Calu3 (cell line): ENCODE measurements around the gene CASR. TPM values are rescaled to one million over a fixed set of nuclear protein-coding genes. Genes with fewer than 3 reads are reported as not detected.

Experiments used
- BruUV-seq: library from RNA; stranded (reverse); fragments of 400-500 nt; replicated peaks from 2 replicates; lab custom pipeline; 2021; lab: Mats Ljungman, UMichigan
- CTCF ChIA-PET: fragments of 300-600 bp; sonication (Branson Sonifier 250); formaldehyde crosslinking; loops from one replicate; lab custom pipeline; 2022; ENCODE audit warnings: antibody characterized with exemption; lab: Charles Lee
- DNase-seq: peaks from one replicate; pipeline ENCODE4 v3.0.0; 2022
- H3K27ac Mint-ChIP-seq: one replicate; pipeline ENCODE4 v1.8.0; 2022; ENCODE audit warnings: mixed read lengths; ENCODE audit not compliant: unreplicated experiment
- H3K27me3 Mint-ChIP-seq: one replicate; pipeline ENCODE4 v1.8.0; 2022; ENCODE audit warnings: mixed read lengths; ENCODE audit not compliant: unreplicated experiment
- H3K36me3 Mint-ChIP-seq: one replicate; pipeline ENCODE4 v1.8.0; 2022; ENCODE audit warnings: mild to moderate bottlenecking, moderate library complexity, mixed read lengths; ENCODE audit not compliant: insufficient read depth, unreplicated experiment
- H3K4me1 Mint-ChIP-seq: one replicate; pipeline ENCODE4 v1.8.0; 2022; ENCODE audit warnings: mild to moderate bottlenecking, low read depth, mixed read lengths; ENCODE audit not compliant: unreplicated experiment
- H3K4me3 Mint-ChIP-seq: one replicate; pipeline ENCODE4 v1.8.0; 2022; ENCODE audit warnings: mild to moderate bottlenecking, low read depth, moderate library complexity, mixed read lengths; ENCODE audit not compliant: unreplicated experiment
- H3K9me3 Mint-ChIP-seq: one replicate; pipeline ENCODE4 v1.8.0; 2022; ENCODE audit warnings: low read depth, mixed read lengths; ENCODE audit not compliant: unreplicated experiment
- intact Hi-C: fragments of 100-400 bp; cut with micrococcal nuclease; formaldehyde crosslinking; loops from one replicate; pipeline ENCODE4 v1.10.0; 2022; ENCODE audit not compliant: unreplicated experiment
- total RNA-seq: library from RNA; stranded (reverse); gene quantifications from 2 replicates; pipeline ENCODE4 v1.2.3, GENCODE V29; 2022
- TF ChIP-seq, protein P1 (sequence below): fragments of 200-600 bp; IDR thresholded peaks from one replicate; pipeline ENCODE4 v1.8.0; 2022; ENCODE audit warnings: antibody characterized with exemption; ENCODE audit not compliant: unreplicated experiment

The CASR gene
- total RNA-seq, 1 experiment from 2014 or later, result 2.3 TPM

DNA sequence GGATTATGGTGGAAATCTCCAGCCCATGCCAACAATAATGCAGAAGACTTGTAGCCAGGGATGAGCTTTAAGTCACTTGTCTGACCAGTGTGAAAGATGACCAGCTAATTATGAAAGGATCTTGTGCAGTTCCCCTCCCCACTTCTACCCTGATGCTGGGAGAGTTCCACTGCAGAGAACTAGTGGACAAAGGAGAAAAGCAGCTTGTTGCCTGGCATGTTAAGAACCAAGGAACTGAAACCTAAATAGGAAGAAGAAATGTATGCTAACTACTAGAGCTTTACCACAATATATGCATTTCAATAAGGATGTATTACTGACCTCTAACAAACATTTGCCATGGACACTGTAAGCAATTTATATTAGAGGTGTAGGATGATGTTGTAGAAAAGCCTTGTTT is 89.4 kb downstream of the CASR start:
- Mint-ChIP-seq H3K4me3 (no peak overlapping the region), H3K27ac (no peak overlapping the region), H3K36me3 (no peaks in the 10 kb centered on the region), H3K4me1 (no peaks in the 10 kb centered on the region), H3K9me3 (peaks cover 3% of the 10 kb centered on the region), H3K27me3 (no peaks in the 10 kb centered on the region)
- DNase-seq, result no peak
- intact Hi-C loops, result no loop called here
- CTCF ChIA-PET, result no interaction called here
- no TSS peak for BruUV-seq
- TF ChIP-seq, protein P1, sequence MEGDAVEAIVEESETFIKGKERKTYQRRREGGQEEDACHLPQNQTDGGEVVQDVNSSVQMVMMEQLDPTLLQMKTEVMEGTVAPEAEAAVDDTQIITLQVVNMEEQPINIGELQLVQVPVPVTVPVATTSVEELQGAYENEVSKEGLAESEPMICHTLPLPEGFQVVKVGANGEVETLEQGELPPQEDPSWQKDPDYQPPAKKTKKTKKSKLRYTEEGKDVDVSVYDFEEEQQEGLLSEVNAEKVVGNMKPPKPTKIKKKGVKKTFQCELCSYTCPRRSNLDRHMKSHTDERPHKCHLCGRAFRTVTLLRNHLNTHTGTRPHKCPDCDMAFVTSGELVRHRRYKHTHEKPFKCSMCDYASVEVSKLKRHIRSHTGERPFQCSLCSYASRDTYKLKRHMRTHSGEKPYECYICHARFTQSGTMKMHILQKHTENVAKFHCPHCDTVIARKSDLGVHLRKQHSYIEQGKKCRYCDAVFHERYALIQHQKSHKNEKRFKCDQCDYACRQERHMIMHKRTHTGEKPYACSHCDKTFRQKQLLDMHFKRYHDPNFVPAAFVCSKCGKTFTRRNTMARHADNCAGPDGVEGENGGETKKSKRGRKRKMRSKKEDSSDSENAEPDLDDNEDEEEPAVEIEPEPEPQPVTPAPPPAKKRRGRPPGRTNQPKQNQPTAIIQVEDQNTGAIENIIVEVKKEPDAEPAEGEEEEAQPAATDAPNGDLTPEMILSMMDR, result no peak

DNA sequence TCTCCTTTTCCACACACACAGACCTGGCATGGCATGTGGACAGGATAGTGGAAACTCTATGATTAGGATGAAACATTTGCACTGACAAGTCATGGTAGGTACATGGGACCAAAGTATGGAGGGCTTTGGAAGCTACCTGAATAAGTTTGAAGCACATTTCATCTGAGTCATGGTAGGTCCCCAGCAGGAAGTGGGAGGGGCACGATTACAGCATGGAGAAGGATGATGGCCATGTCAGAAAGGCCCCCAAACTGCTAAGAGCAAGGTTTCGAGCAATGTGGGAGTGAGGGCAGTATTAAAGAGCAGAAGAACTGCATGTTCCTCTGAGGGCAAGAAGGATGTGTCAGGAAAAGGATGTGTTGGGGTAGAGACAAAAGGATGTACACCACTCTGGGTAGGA is 90.0 kb downstream of the CASR start:
- no TSS peak for BruUV-seq
- H3K27ac Mint-ChIP-seq, result no peak overlapping the region
- intact Hi-C loops, result no loop called here
- no peak for DNase-seq
- H3K4me1 Mint-ChIP-seq, result no peaks in the 10 kb centered on the region
- CTCF ChIA-PET, result no interaction called here
- H3K36me3 Mint-ChIP-seq, result no peaks in the 10 kb centered on the region
- TF ChIP-seq, protein P1, result no peak
- no peak overlapping the region for H3K4me3 Mint-ChIP-seq
- H3K27me3 Mint-ChIP-seq, result no peaks in the 10 kb centered on the region
- H3K9me3 Mint-ChIP-seq, result peaks cover 3% of the 10 kb centered on the region

DNA sequence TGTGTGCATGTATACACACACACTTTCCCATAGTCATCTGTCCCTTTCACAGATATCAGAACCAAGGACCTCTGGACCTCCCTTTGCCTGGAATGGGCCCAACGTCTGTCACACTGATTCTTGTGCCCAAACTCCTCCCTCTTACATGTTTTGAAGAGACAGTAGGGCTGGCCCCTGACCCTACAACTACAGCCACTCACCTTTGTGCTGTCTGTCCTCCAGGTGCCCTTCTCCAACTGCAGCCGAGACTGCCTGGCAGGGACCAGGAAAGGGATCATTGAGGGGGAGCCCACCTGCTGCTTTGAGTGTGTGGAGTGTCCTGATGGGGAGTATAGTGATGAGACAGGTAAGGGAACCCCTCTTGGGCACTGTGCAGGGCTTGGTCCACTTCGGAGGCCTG is 98.4 kb downstream of the CASR start:
- Mint-ChIP-seq H3K4me1 (no peaks in the 10 kb centered on the region), H3K9me3 (no peaks in the 10 kb centered on the region), H3K36me3 (no peaks in the 10 kb centered on the region), H3K27me3 (peaks cover 25% of the 10 kb centered on the region), H3K4me3 (no peak overlapping the region), H3K27ac (no peak overlapping the region)
- BruUV-seq, result no TSS peak
- CTCF ChIA-PET, result no interaction called here
- intact Hi-C loops, result no loop called here
- TF ChIP-seq, protein P1, result no peak
- no peak for DNase-seq

DNA sequence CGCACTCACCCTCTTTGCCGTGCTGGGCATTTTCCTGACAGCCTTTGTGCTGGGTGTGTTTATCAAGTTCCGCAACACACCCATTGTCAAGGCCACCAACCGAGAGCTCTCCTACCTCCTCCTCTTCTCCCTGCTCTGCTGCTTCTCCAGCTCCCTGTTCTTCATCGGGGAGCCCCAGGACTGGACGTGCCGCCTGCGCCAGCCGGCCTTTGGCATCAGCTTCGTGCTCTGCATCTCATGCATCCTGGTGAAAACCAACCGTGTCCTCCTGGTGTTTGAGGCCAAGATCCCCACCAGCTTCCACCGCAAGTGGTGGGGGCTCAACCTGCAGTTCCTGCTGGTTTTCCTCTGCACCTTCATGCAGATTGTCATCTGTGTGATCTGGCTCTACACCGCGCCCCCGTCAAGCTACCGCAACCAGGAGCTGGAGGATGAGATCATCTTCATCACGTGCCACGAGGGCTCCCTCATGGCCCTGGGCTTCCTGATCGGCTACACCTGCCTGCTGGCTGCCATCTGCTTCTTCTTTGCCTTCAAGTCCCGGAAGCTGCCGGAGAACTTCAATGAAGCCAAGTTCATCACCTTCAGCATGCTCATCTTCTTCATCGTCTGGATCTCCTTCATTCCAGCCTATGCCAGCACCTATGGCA is 100.5 kb downstream of the CASR start:
- DNase-seq, result no peak
- peaks cover 8% of the 10 kb centered on the region for H3K4me1 Mint-ChIP-seq
- no TSS peak for BruUV-seq
- no peak overlapping the region for H3K27ac Mint-ChIP-seq
- no peaks in the 10 kb centered on the region for H3K36me3 Mint-ChIP-seq
- intact Hi-C loops, result no loop called here
- H3K9me3 Mint-ChIP-seq, result no peaks in the 10 kb centered on the region
- CTCF ChIA-PET, result no interaction called here
- H3K4me3 Mint-ChIP-seq, result no peak overlapping the region
- TF ChIP-seq, protein P1, result no peak
- H3K27me3 Mint-ChIP-seq, result peaks cover 35% of the 10 kb centered on the region
